Calu3 (cell line): ENCODE data around the gene CYCS. TPM values are rescaled to one million over a fixed set of nuclear protein-coding genes. Genes with fewer than 3 reads are reported as not detected.

Experiments
- BruUV-seq: library from RNA; stranded (reverse); fragments of 400-500 nt; replicated peaks from 2 replicates; lab custom pipeline; 2021; lab: Mats Ljungman, UMichigan
- CTCF ChIA-PET: fragments of 300-600 bp; sonication (Branson Sonifier 250); formaldehyde crosslinking; loops from one replicate; lab custom pipeline; 2022; ENCODE audit warnings: antibody characterized with exemption; lab: Charles Lee
- DNase-seq: peaks from one replicate; pipeline ENCODE4 v3.0.0; 2022
- H3K27ac Mint-ChIP-seq: one replicate; pipeline ENCODE4 v1.8.0; 2022; ENCODE audit warnings: mixed read lengths; ENCODE audit not compliant: unreplicated experiment
- H3K27me3 Mint-ChIP-seq: one replicate; pipeline ENCODE4 v1.8.0; 2022; ENCODE audit warnings: mixed read lengths; ENCODE audit not compliant: unreplicated experiment
- H3K36me3 Mint-ChIP-seq: one replicate; pipeline ENCODE4 v1.8.0; 2022; ENCODE audit warnings: mild to moderate bottlenecking, moderate library complexity, mixed read lengths; ENCODE audit not compliant: insufficient read depth, unreplicated experiment
- H3K4me1 Mint-ChIP-seq: one replicate; pipeline ENCODE4 v1.8.0; 2022; ENCODE audit warnings: mild to moderate bottlenecking, low read depth, mixed read lengths; ENCODE audit not compliant: unreplicated experiment
- H3K4me3 Mint-ChIP-seq: one replicate; pipeline ENCODE4 v1.8.0; 2022; ENCODE audit warnings: mild to moderate bottlenecking, low read depth, moderate library complexity, mixed read lengths; ENCODE audit not compliant: unreplicated experiment
- H3K9me3 Mint-ChIP-seq: one replicate; pipeline ENCODE4 v1.8.0; 2022; ENCODE audit warnings: low read depth, mixed read lengths; ENCODE audit not compliant: unreplicated experiment
- CTCF ChIP-seq: fragments of 200-600 bp; IDR thresholded peaks from one replicate; pipeline ENCODE4 v1.8.0; 2022; ENCODE audit warnings: antibody characterized with exemption; ENCODE audit not compliant: unreplicated experiment
- intact Hi-C: fragments of 100-400 bp; cut with micrococcal nuclease; formaldehyde crosslinking; loops from one replicate; pipeline ENCODE4 v1.10.0; 2022; ENCODE audit not compliant: unreplicated experiment
- total RNA-seq: library from RNA; stranded (reverse); gene quantifications from 2 replicates; pipeline ENCODE4 v1.2.3, GENCODE V29; 2022

The CYCS gene
- total RNA-seq, 1 experiment from 2014 or later: 276 TPM

GRCh38 chr7:25098096-25099046 lies 26.7 kb downstream of the CYCS start:
- CTCF ChIA-PET: interaction anchor here (0.6 to 2.2 kb wide), 6 partner anchors 27 to 430 kb away, joined by 3 to 12 read pairs (median 4); partner anchors contain the start of gene CYCS
- peak; percentile 91 for TF ChIP-seq CTCF
- DNase-seq: peak; percentile 72

DNA sequence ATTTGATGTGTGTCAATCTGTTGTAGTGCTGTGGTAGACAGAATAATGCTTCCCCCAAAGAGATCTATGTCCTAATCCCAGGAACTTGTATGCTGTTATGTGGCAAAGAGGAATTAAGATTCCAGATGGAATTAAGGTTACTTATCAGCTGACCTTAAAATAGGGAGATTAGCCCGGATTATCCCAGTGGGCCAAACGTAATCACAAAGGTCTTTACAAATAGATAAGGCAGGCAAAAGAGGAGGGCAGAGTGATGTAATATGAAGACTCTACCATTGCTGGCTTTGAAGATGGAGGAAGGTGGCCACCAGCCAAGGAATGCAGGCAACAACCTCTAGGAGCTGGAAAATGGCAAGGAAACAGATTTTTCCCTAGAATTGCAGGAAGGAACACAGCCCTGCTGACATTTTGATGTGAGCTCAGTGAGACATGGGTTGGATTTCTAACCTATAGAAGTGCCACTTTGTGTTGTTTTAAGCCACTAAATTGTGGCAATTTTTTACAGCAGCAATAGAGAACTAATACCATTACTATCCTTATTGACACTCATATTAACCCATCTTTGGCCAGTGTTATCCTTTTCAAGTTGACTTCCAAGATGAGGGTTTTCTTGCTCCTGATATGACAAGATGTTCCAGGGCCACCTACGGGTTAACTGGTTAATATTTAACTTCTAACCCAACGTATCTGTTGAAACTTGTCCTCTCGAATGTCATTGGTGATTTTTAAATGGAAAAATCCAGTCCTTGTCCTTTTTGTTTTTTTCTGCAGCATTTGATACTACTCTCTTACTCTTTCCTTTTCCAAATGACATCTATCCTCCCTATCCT lies 29.3 kb downstream of the CYCS start:
- Mint-ChIP-seq H3K9me3 (no peaks in the 10 kb centered on the region), H3K27me3 (no peaks in the 10 kb centered on the region), H3K4me3 (no peak overlapping the region), H3K27ac (peak overlapping the region; percentile 38), H3K36me3 (peaks cover 23% of the 10 kb centered on the region), H3K4me1 (peaks cover 59% of the 10 kb centered on the region)
- TF ChIP-seq CTCF: no peak
- BruUV-seq: no TSS peak
- CTCF ChIA-PET: interaction anchor here (0.6 to 3.9 kb wide), 4 partner anchors 113 to 295 kb away, joined by 3 to 25 read pairs (median 4); no protein-coding TSS in a partner anchor
- intact Hi-C loops: loop anchor here (5.0 to 10.0 kb wide), 3 partner anchors 211 to 518 kb away; no protein-coding TSS in a partner anchor
- DNase-seq: no peak

More at GRCh38 chr7:25098096-25099046, 26.7 kb downstream of the CYCS start:
- H3K4me1 Mint-ChIP-seq: peaks cover 32% of the 10 kb centered on the region
- no peak overlapping the region for H3K4me3 Mint-ChIP-seq
- no peaks in the 10 kb centered on the region for H3K9me3 Mint-ChIP-seq
- no peaks in the 10 kb centered on the region for H3K27me3 Mint-ChIP-seq
- intact Hi-C loops: loop anchor here (1.0 to 10.0 kb wide), 4 partner anchors 214 to 696 kb away; no protein-coding TSS in a partner anchor
- BruUV-seq: no TSS peak
- H3K36me3 Mint-ChIP-seq: peaks cover 8% of the 10 kb centered on the region
- no peak overlapping the region for H3K27ac Mint-ChIP-seq

GRCh38 chr7:25093268-25093826 lies 31.7 kb downstream of the CYCS start:
- H3K27ac Mint-ChIP-seq: peak overlapping the region; percentile 91
- intact Hi-C loops: loop anchor here (1.0 to 10.0 kb wide), 10 partner anchors 23 to 801 kb away; no protein-coding TSS in a partner anchor
- peaks cover 67% of the 10 kb centered on the region for H3K4me1 Mint-ChIP-seq
- TF ChIP-seq CTCF: peak; percentile 99
- peak overlapping the region; percentile 64 for H3K4me3 Mint-ChIP-seq
- BruUV-seq: no TSS peak
- CTCF ChIA-PET: interaction anchor here (0.6 to 4.2 kb wide), 33 partner anchors 10 to 1543 kb away, joined by 3 to 60 read pairs (median 4); partner anchors contain the start of genes CYCS and OSBPL3
- no peaks in the 10 kb centered on the region for H3K9me3 Mint-ChIP-seq
- DNase-seq: peak; percentile 99
- H3K36me3 Mint-ChIP-seq: peaks cover 23% of the 10 kb centered on the region
- H3K27me3 Mint-ChIP-seq: no peaks in the 10 kb centered on the region
